B cell (primary cell): ENCODE measurements around the gene PCDHB10. TPM values are rescaled to one million over a fixed set of nuclear protein-coding genes. Genes with fewer than 3 reads are reported as not detected.

Experiments used
- polyA plus RNA-seq: library from polyadenylated mRNA; depleted of rRNA; stranded (reverse); fragments of >200 nt; gene quantifications from 2 replicates; pipeline ENCODE4 v1.2.3, GENCODE V29; 2012
- total RNA-seq, 2 donors: library from RNA; stranded (reverse); fragments of 120-200 nt in 1 of 2; gene quantifications; 1 replicate in 1 of 2; 2 replicates in 1 of 2; pipeline versions ENCODE4 v1.2.3 to v1.2.4, GENCODE V29; 2013 to 2022

Gene PCDHB10
- total and polyA plus RNA-seq, 2 donors (not counting 1 experiment from before 2014, with no cell fraction given): not detected

Other genes with a start within 250 kb of the PCDHB10 start
Only the 30 nearest of the 37 such genes appear.
- not detected in 2 replicates for gene PCDHB1, start 141.0 kb upstream of the PCDHB10 start, total RNA-seq
- not detected in 2 replicates for gene PCDHB1, start 141.0 kb upstream of the PCDHB10 start, polyA plus RNA-seq
- gene PCDHB2, start 97.7 kb upstream of the PCDHB10 start, total RNA-seq: not detected in 2 replicates
- gene PCDHB2, start 97.7 kb upstream of the PCDHB10 start, polyA plus RNA-seq: 0.07 TPM in 1 of 2 replicates, not detected in the other
- not detected in 2 replicates for gene PCDHB3, start 91.9 kb upstream of the PCDHB10 start, total RNA-seq
- not detected in 2 replicates for gene PCDHB3, start 91.9 kb upstream of the PCDHB10 start, polyA plus RNA-seq
- not detected in 2 replicates for gene PCDHB4, start 70.5 kb upstream of the PCDHB10 start, total RNA-seq
- not detected in 2 replicates for gene PCDHB4, start 70.5 kb upstream of the PCDHB10 start, polyA plus RNA-seq
- not detected in 2 replicates for gene PCDHB5, start 57.1 kb upstream of the PCDHB10 start, total RNA-seq
- 0.06 TPM in 1 of 2 replicates, not detected in the other for gene PCDHB5, start 57.1 kb upstream of the PCDHB10 start, polyA plus RNA-seq
- not detected in 2 replicates for gene PCDHB6, start 42.3 kb upstream of the PCDHB10 start, total RNA-seq
- not detected in 2 replicates for gene PCDHB6, start 42.3 kb upstream of the PCDHB10 start, polyA plus RNA-seq
- not detected in 2 replicates for gene PCDHB7, start 19.7 kb upstream of the PCDHB10 start, total RNA-seq
- not detected in 2 replicates for gene PCDHB7, start 19.7 kb upstream of the PCDHB10 start, polyA plus RNA-seq
- not detected in 2 replicates for gene PCDHB8, start 14.6 kb upstream of the PCDHB10 start, total RNA-seq
- not detected in 2 replicates for gene PCDHB8, start 14.6 kb upstream of the PCDHB10 start, polyA plus RNA-seq
- not detected in 2 replicates for gene PCDHB16, start 10.0 kb upstream of the PCDHB10 start, total RNA-seq
- not detected in 2 replicates for gene PCDHB16, start 10.0 kb upstream of the PCDHB10 start, polyA plus RNA-seq
- 0.12 TPM in 2 replicates for gene PCDHB9, start 5.2 kb upstream of the PCDHB10 start, total RNA-seq
- gene PCDHB9, start 5.2 kb upstream of the PCDHB10 start, polyA plus RNA-seq: 0.12 and 0.20 TPM in 2 replicates
- gene PCDHB11, start 7.3 kb downstream of the PCDHB10 start, total RNA-seq: not detected in 2 replicates
- not detected in 2 replicates for gene PCDHB11, start 7.3 kb downstream of the PCDHB10 start, polyA plus RNA-seq
- not detected in 2 replicates for gene PCDHB12, start 16.4 kb downstream of the PCDHB10 start, total RNA-seq
- not detected in 2 replicates for gene PCDHB12, start 16.4 kb downstream of the PCDHB10 start, polyA plus RNA-seq
- gene PCDHB13, start 21.6 kb downstream of the PCDHB10 start, total RNA-seq: 0.07 TPM in 1 of 2 replicates, not detected in the other
- gene PCDHB13, start 21.6 kb downstream of the PCDHB10 start, polyA plus RNA-seq: not detected in 2 replicates
- 0.10 TPM in 1 of 2 replicates, not detected in the other for gene PCDHB14, start 31.0 kb downstream of the PCDHB10 start, total RNA-seq
- gene PCDHB14, start 31.0 kb downstream of the PCDHB10 start, polyA plus RNA-seq: not detected in 2 replicates
- gene PCDHB15, start 53.0 kb downstream of the PCDHB10 start, total RNA-seq: not detected in 2 replicates
- 0.10 TPM in 1 of 2 replicates, not detected in the other for gene PCDHB15, start 53.0 kb downstream of the PCDHB10 start, polyA plus RNA-seq
- 3.4 and 3.6 TPM in 2 replicates for gene SLC25A2, start 111.7 kb downstream of the PCDHB10 start, total RNA-seq
- gene SLC25A2, start 111.7 kb downstream of the PCDHB10 start, polyA plus RNA-seq: 0.12 and 0.29 TPM in 2 replicates
- 119 TPM in 2 replicates for gene TAF7, start 128.4 kb downstream of the PCDHB10 start, total RNA-seq
- 52.1 and 76.7 TPM in 2 replicates for gene TAF7, start 128.4 kb downstream of the PCDHB10 start, polyA plus RNA-seq
- gene PCDHGA1, start 138.2 kb downstream of the PCDHB10 start, total RNA-seq: 0.53 and 0.64 TPM in 2 replicates
- gene PCDHGA1, start 138.2 kb downstream of the PCDHB10 start, polyA plus RNA-seq: 0.06 and 0.17 TPM in 2 replicates
- 0.07 and 0.29 TPM in 2 replicates for gene PCDHGA2, start 146.4 kb downstream of the PCDHB10 start, total RNA-seq
- gene PCDHGA2, start 146.4 kb downstream of the PCDHB10 start, polyA plus RNA-seq: 0.06 and 0.09 TPM in 2 replicates
- gene PCDHGA3, start 151.5 kb downstream of the PCDHB10 start, total RNA-seq: 0.29 and 0.32 TPM in 2 replicates
- 0.10 TPM in 1 of 2 replicates, not detected in the other for gene PCDHGA3, start 151.5 kb downstream of the PCDHB10 start, polyA plus RNA-seq
- gene PCDHGB1, start 157.7 kb downstream of the PCDHB10 start, total RNA-seq: 0.66 and 0.69 TPM in 2 replicates
- 0.09 and 0.10 TPM in 2 replicates for gene PCDHGB1, start 157.7 kb downstream of the PCDHB10 start, polyA plus RNA-seq
- gene PCDHGA4, start 162.7 kb downstream of the PCDHB10 start, total RNA-seq: 1.1 TPM in 2 replicates
- 0.09 and 0.13 TPM in 2 replicates for gene PCDHGA4, start 162.7 kb downstream of the PCDHB10 start, polyA plus RNA-seq
- 3.3 and 3.9 TPM in 2 replicates for gene PCDHGB2, start 167.6 kb downstream of the PCDHB10 start, total RNA-seq
- 0.32 and 0.66 TPM in 2 replicates for gene PCDHGB2, start 167.6 kb downstream of the PCDHB10 start, polyA plus RNA-seq
- 1.7 and 1.8 TPM in 2 replicates for gene PCDHGA5, start 171.8 kb downstream of the PCDHB10 start, total RNA-seq
- 0.07 and 0.21 TPM in 2 replicates for gene PCDHGA5, start 171.8 kb downstream of the PCDHB10 start, polyA plus RNA-seq
- gene PCDHGB3, start 177.9 kb downstream of the PCDHB10 start, total RNA-seq: 2.8 and 3.8 TPM in 2 replicates
- 0.33 and 0.52 TPM in 2 replicates for gene PCDHGB3, start 177.9 kb downstream of the PCDHB10 start, polyA plus RNA-seq
- 2.5 and 2.7 TPM in 2 replicates for gene PCDHGA6, start 181.5 kb downstream of the PCDHB10 start, total RNA-seq
- gene PCDHGA6, start 181.5 kb downstream of the PCDHB10 start, polyA plus RNA-seq: 0.33 and 0.78 TPM in 2 replicates
- 1.8 and 2.3 TPM in 2 replicates for gene PCDHGA7, start 190.4 kb downstream of the PCDHB10 start, total RNA-seq
- gene PCDHGA7, start 190.4 kb downstream of the PCDHB10 start, polyA plus RNA-seq: 0.23 and 0.49 TPM in 2 replicates
- 1.6 and 1.8 TPM in 2 replicates for gene PCDHGB4, start 195.3 kb downstream of the PCDHB10 start, total RNA-seq
- gene PCDHGB4, start 195.3 kb downstream of the PCDHB10 start, polyA plus RNA-seq: 0.06 and 0.39 TPM in 2 replicates
- gene PCDHGA8, start 200.3 kb downstream of the PCDHB10 start, total RNA-seq: 1.2 and 1.3 TPM in 2 replicates
- 0.06 and 0.21 TPM in 2 replicates for gene PCDHGA8, start 200.3 kb downstream of the PCDHB10 start, polyA plus RNA-seq
- 2.5 TPM in 2 replicates for gene PCDHGB5, start 205.6 kb downstream of the PCDHB10 start, total RNA-seq
- 0.20 and 0.37 TPM in 2 replicates for gene PCDHGB5, start 205.6 kb downstream of the PCDHB10 start, polyA plus RNA-seq